NT2/D1 (cell line): ENCODE data around the gene SMOC2.
"Not testable (repeated sequence)": the region's sequence is repeated elsewhere in the genome, so short reads cannot be mapped to it uniquely, and the experiment has no call there.

Experiments
- DNase-seq: peaks from one replicate; pipeline ENCODE4 v3.0.0-alpha.2; 2011; ENCODE audit warnings: low read depth, low spot score
- H3K27me3 ChIP-seq: 2 replicates; pipeline ENCODE4 v1.6.0; 2011; ENCODE audit warnings: mild to moderate bottlenecking; ENCODE audit not compliant: insufficient read length, insufficient read depth
- H3K36me3 ChIP-seq: 2 replicates; pipeline ENCODE4 v1.6.1; 2011; ENCODE audit warnings: mild to moderate bottlenecking, low read length, mixed read lengths; ENCODE audit not compliant: insufficient read depth, insufficient read length
- H3K4me1 ChIP-seq: 2 replicates; pipeline ENCODE4 v1.5.1; 2011; ENCODE audit not compliant: insufficient read depth, insufficient read length
- H3K4me3 ChIP-seq: 2 replicates; pipeline ENCODE4 v1.5.1; 2011; ENCODE audit warnings: low read depth; ENCODE audit not compliant: insufficient read length
- H3K9ac ChIP-seq: 2 replicates; pipeline ENCODE4 v1.6.0; 2011; ENCODE audit warnings: low read depth; ENCODE audit not compliant: insufficient read length
- H3K9me3 ChIP-seq: 2 replicates; pipeline ENCODE4 v1.5.1; 2011; ENCODE audit warnings: mild to moderate bottlenecking, low read length; ENCODE audit not compliant: insufficient read depth
- SUZ12 ChIP-seq: IDR thresholded peaks from 2 replicates; pipeline ENCODE4 v1.6.1; 2011; ENCODE audit not compliant: insufficient read length, insufficient read depth; ENCODE audit errors: extremely low read depth
- YY1 ChIP-seq: IDR thresholded peaks from 2 replicates; pipeline ENCODE4 v1.6.1; 2011; ENCODE audit not compliant: insufficient read length, insufficient read depth
- ZNF274 ChIP-seq: IDR thresholded peaks from 2 replicates; pipeline ENCODE4 v1.6.1; 2011; ENCODE audit warnings: mild to moderate bottlenecking, low read depth, low read length

SMOC2 gene

GRCh38 chr6:168691774-168692173, 250.8 kb downstream of the SMOC2 start:
- Histone ChIP-seq H3K9ac (no peak overlapping the region), H3K4me1 (peaks cover 2% of the 10 kb centered on the region), H3K27me3 (no peaks in the 10 kb centered on the region), H3K9me3 (no peaks in the 10 kb centered on the region), H3K4me3 (no peak overlapping the region), H3K36me3 (no peaks in the 10 kb centered on the region)
- DNase-seq, result no peak
- TF ChIP-seq SUZ12 (no peak), ZNF274 (no peak), YY1 (no peak)

DNA sequence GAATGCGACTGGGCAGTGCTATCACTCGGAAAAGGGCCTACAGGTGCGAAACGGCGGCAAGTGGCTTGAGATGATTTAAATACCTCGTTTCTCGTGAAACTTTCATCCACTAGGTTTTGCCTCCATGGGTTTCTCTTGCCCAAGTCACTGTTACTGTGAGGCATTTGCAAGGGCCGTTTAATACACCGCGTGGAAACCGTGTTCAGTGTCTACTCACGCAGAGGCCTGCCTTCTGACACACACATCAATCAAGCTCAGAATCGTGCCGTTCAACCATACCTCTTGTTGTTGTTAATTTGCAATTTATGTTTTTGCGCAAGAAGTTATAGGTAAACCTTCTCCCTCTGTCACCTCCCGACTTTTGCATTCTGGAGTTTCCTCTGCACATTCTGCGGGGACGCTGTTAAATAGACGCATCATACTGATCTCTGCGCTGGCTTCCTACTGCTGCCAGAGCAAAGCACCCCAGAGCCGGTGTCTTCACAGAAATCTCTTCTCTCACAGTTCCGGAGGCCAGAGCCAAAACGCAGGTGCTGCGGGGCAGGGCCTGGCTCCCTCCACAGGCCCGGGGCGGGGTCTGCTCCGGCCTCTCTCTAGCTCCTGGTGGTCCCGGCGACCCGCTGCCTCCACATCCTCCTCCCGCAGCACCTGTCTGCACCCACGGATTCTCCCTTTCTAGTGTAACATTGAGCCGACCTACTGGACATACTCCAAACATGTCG, 251.4 kb downstream of the SMOC2 start:
- Histone ChIP-seq H3K4me3 (no peak overlapping the region), H3K9ac (no peak overlapping the region), H3K36me3 (no peaks in the 10 kb centered on the region), H3K27me3 (no peaks in the 10 kb centered on the region), H3K9me3 (no peaks in the 10 kb centered on the region), H3K4me1 (peaks cover 2% of the 10 kb centered on the region)
- no peak for DNase-seq
- TF ChIP-seq ZNF274 (no peak), YY1 (no peak), SUZ12 (no peak)

GRCh38 chr6:168692915-168693257, 251.9 kb downstream of the SMOC2 start:
- H3K9me3 ChIP-seq, H3K4me3 ChIP-seq, H3K4me1 ChIP-seq, DNase-seq, H3K36me3 ChIP-seq, H3K27me3 ChIP-seq, H3K9ac ChIP-seq: not testable (repeated sequence)

- H3K4me3 ChIP-seq, DNase-seq, H3K4me1 ChIP-seq, H3K9me3 ChIP-seq, H3K9ac ChIP-seq, H3K27me3 ChIP-seq, H3K36me3 ChIP-seq: not testable (repeated sequence)
Measured at GRCh38 chr6:168694797-168695196, 253.8 kb downstream of the SMOC2 start.

DNA sequence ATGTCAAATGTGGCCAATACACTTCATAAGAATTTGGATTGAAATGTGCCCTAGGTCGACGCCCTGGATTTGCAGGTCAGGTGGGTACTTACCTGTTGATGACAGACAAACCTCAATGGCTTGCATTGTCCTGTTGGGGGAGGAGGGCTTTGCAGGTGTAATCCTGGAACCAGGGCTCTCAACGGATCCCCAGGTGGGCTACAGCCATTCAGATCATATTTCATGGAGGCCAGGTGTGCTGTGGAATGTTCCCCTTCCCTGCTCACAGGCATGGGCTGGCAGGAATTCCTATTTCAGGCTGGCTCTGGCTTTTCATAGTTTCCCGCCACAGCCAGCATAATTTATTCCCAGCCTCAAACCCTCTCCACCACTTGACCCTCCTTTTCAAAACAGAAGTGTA, 254.7 kb downstream of the SMOC2 start:
- Histone ChIP-seq H3K4me3 (no peak overlapping the region), H3K9ac (no peak overlapping the region), H3K27me3 (no peaks in the 10 kb centered on the region), H3K36me3 (no peaks in the 10 kb centered on the region), H3K4me1 (peaks cover 2% of the 10 kb centered on the region), H3K9me3 (no peaks in the 10 kb centered on the region)
- no peak for DNase-seq
- TF ChIP-seq ZNF274 (no peak), YY1 (no peak), SUZ12 (no peak)

- Histone ChIP-seq H3K4me1 (peaks cover 2% of the 10 kb centered on the region), H3K4me3 (no peak overlapping the region), H3K9ac (no peak overlapping the region), H3K36me3 (no peaks in the 10 kb centered on the region), H3K27me3 (no peaks in the 10 kb centered on the region), H3K9me3 (no peaks in the 10 kb centered on the region)
- TF ChIP-seq ZNF274, result no peak
- no peak for TF ChIP-seq YY1
- no peak for TF ChIP-seq SUZ12
- no peak for DNase-seq
Measured at GRCh38 chr6:168698923-168699322, 257.9 kb downstream of the SMOC2 start.

DNA sequence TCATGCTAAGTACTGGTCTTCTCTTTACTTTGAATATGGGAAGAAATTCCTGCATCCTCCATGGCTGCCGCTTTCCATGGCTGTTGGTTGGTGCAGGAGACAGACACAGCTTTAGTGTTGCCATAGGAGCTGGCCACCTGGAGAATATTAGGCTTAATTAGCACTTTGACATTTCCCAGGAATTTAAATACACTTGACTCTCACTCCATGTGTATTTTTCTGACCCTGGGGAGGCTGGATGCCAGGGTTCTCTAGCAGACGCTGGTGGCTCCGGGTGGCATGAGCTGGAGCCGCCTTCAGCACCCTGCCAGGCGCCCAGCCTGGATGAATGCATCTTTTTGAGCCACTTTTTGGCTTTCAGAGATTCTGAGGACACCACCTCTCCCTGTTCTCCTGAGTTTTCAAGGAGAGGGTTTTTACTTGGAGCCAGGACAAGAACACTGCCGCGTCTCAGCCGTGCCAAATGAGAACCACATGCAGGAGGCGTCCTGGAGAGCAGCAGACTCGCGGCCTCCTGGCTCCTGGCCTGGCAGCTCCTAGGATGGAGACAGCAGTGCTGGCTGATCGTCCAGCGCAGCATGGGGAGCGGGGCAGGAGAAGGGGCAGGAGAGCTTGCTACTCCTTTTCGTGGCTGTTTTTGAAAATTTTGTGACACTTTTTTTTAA, 258.8 kb downstream of the SMOC2 start:
- TF ChIP-seq SUZ12, result no peak
- no peak for TF ChIP-seq ZNF274
- no peak for TF ChIP-seq YY1
- peaks cover 2% of the 10 kb centered on the region for H3K4me1 ChIP-seq
- no peak overlapping the region for H3K4me3 ChIP-seq
- H3K36me3 ChIP-seq, result no peaks in the 10 kb centered on the region
- no peaks in the 10 kb centered on the region for H3K9me3 ChIP-seq
- no peak overlapping the region for H3K9ac ChIP-seq
- DNase-seq, result no peak
- H3K27me3 ChIP-seq, result no peaks in the 10 kb centered on the region
